ENCODE measurements around the gene KCNQ4.

Gene KCNQ4

DNA sequence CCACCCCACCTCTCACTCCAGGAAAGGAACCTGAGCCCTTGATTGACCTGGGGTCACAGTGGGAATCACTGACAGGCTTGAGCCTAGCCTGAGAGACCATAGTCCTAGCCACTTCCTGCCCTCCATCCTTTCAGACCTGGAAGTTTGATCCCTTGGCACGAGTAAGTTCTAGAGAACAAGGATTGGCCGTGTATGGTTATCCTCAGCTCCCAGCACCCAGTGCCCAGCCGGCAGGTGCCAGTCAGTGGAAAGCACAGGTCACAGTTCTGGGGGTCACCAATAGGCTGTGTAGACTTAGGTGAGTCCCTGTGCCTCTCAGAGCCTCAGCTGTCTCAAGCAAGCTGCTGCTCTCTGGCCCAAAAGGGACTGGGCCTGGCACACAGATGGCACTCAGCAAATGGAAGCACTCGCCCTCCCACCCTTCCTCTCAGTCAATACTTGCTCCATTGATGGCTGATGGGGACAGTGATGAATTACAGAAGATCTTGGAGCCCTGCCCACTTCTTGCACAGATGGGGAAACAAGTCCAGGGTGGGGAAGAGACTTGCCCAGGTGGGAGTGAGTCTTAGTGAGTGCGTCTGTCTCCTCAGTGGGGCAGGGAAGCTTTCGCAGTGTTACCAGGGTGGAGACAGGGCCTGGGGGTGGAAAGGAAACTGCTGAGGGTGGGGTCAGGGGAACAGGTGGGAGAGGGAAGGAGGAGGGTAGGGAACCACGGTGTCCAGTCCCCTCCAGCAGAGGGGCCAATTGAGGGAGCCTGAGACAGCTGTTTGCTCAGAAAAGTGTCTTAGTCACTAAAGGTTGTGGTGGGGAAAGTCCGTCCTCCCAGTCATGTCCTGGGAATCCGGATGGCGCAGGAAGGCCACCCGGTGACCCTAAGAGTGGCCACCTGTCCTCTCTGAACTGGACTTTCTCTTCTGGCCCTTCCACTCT is 2.6 kb upstream of the KCNQ4 start:
- Histone ChIP-seq H4K20me1 (ENCODE audit: control insufficient read depth, insufficient read depth, low read depth, low read length) (no peaks in the 10 kb centered on the region), H3F3A (ENCODE audit: control insufficient read depth, insufficient read depth) (0 out of 2 replicates have a peak, but pooled peaks cover 2% of the 10 kb centered on the region), H3K4me2 (ENCODE audit: low read length) (no peak overlapping the region), H3K9me2 (replicated peaks; ENCODE audit: control insufficient read depth, low read length) (no peaks in the 10 kb centered on the region), H3K79me2 (ENCODE audit: control insufficient read depth, low read length) (no peaks in the 10 kb centered on the region), H3K27ac (ENCODE audit: low read depth, low read length) (no peak overlapping the region), H3K4me3 (ENCODE audit: low read length) (no peak overlapping the region), H3K27me3 (ENCODE audit: control insufficient read depth, low read length) (peaks cover 26% of the 10 kb centered on the region), H3K4me1 (ENCODE audit: control insufficient read depth, low read length) (no peaks in the 10 kb centered on the region), H3K36me3 (ENCODE audit: control insufficient read depth, low read length) (no peaks in the 10 kb centered on the region), H3K9me3 (ENCODE audit: control insufficient read depth, insufficient read depth, low read length) (no peaks in the 10 kb centered on the region)
- TF ChIP-seq, protein P1, sequence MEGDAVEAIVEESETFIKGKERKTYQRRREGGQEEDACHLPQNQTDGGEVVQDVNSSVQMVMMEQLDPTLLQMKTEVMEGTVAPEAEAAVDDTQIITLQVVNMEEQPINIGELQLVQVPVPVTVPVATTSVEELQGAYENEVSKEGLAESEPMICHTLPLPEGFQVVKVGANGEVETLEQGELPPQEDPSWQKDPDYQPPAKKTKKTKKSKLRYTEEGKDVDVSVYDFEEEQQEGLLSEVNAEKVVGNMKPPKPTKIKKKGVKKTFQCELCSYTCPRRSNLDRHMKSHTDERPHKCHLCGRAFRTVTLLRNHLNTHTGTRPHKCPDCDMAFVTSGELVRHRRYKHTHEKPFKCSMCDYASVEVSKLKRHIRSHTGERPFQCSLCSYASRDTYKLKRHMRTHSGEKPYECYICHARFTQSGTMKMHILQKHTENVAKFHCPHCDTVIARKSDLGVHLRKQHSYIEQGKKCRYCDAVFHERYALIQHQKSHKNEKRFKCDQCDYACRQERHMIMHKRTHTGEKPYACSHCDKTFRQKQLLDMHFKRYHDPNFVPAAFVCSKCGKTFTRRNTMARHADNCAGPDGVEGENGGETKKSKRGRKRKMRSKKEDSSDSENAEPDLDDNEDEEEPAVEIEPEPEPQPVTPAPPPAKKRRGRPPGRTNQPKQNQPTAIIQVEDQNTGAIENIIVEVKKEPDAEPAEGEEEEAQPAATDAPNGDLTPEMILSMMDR (IDR thresholded peaks at IDR 0.05; ENCODE audit: low read depth, low read length, poor library complexity, severe bottlenecking), result no peak
- TF ChIP-seq EZH2phosphoT487 (IDR thresholded peaks at IDR 0.05; ENCODE audit: borderline replicate concordance, low read length), result no peak

DNA sequence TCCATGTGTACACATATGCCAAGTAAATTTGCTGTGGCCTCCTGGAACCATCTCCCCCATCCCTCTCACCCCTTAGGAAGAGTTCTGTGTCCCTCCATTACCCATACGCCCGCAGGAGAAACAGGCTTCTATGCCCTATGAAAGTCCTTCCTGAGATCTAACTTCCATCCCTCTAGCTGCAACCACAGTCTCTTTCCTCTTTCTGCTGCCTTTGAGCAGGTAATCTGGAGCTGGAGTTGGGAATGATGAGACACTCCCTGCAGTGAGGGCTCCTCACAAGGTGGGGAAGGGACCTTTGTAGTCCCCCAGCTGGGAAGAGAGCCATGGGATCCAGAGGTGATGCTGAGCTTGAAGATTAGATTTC is 2.0 kb upstream of the KCNQ4 start:
- Histone ChIP-seq H3K27me3 (ENCODE audit: control insufficient read depth, low read length) (peaks cover 26% of the 10 kb centered on the region), H3K9me2 (replicated peaks; ENCODE audit: control insufficient read depth, low read length) (no peaks in the 10 kb centered on the region), H3K79me2 (ENCODE audit: control insufficient read depth, low read length) (no peaks in the 10 kb centered on the region), H3F3A (ENCODE audit: control insufficient read depth, insufficient read depth) (0 out of 2 replicates have a peak, but pooled peaks cover 2% of the 10 kb centered on the region), H3K4me2 (ENCODE audit: low read length) (no peak overlapping the region), H3K36me3 (ENCODE audit: control insufficient read depth, low read length) (no peaks in the 10 kb centered on the region), H4K20me1 (ENCODE audit: control insufficient read depth, insufficient read depth, low read depth, low read length) (no peaks in the 10 kb centered on the region), H3K9me3 (ENCODE audit: control insufficient read depth, insufficient read depth, low read length) (no peaks in the 10 kb centered on the region), H3K4me1 (ENCODE audit: control insufficient read depth, low read length) (no peaks in the 10 kb centered on the region), H3K27ac (ENCODE audit: low read depth, low read length) (no peak overlapping the region), H3K4me3 (ENCODE audit: low read length) (no peak overlapping the region)
- no peak for TF ChIP-seq EZH2phosphoT487 (IDR thresholded peaks at IDR 0.05; ENCODE audit: borderline replicate concordance, low read length)
- TF ChIP-seq, protein P1 (IDR thresholded peaks at IDR 0.05; ENCODE audit: low read depth, low read length, poor library complexity, severe bottlenecking), result no peak

DNA sequence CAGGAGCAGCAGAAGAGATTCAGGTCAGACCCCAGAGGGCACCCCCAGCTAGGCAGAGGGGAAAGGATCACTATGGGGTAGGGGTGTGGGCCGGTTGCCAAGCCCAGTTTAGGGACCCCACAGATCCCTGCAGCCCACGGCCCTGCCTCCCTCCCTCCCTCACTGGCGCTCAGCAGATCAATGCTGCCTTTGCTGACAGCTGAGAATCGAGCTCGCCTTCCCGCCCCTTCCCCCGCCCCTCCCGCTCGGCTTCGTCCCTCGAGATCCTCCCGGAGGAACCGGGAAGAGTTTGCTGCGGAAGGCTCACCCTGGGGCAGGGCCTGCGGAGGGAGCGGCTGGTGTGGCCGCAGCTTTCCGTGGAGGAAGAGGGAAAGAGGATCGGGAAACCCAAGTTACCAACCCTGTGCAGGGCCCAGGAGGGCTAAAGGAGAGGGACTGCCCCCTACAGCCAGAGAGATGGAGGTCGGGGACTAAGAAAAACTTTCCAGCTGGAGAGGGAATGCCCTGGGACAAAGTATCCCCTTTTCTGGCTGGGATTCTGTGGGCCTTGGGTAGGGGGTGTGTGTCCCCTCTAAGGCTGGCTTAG is 1.1 kb upstream of the KCNQ4 start:
- Histone ChIP-seq H3K27ac (ENCODE audit: low read depth, low read length) (no peak overlapping the region), H3K79me2 (ENCODE audit: control insufficient read depth, low read length) (no peaks in the 10 kb centered on the region), H3K4me1 (ENCODE audit: control insufficient read depth, low read length) (no peaks in the 10 kb centered on the region), H3K4me3 (ENCODE audit: low read length) (no peak overlapping the region), H3K4me2 (ENCODE audit: low read length) (no peak overlapping the region), H3K36me3 (ENCODE audit: control insufficient read depth, low read length) (no peaks in the 10 kb centered on the region), H3K9me2 (replicated peaks; ENCODE audit: control insufficient read depth, low read length) (no peaks in the 10 kb centered on the region), H3F3A (ENCODE audit: control insufficient read depth, insufficient read depth) (no peaks in the 10 kb centered on the region), H3K27me3 (ENCODE audit: control insufficient read depth, low read length) (peaks cover 26% of the 10 kb centered on the region), H4K20me1 (ENCODE audit: control insufficient read depth, insufficient read depth, low read depth, low read length) (no peaks in the 10 kb centered on the region), H3K9me3 (ENCODE audit: control insufficient read depth, insufficient read depth, low read length) (no peaks in the 10 kb centered on the region)
- TF ChIP-seq EZH2phosphoT487 (IDR thresholded peaks at IDR 0.05; ENCODE audit: borderline replicate concordance, low read length), result no peak
- TF ChIP-seq, protein P1 (IDR thresholded peaks at IDR 0.05; ENCODE audit: low read depth, low read length, poor library complexity, severe bottlenecking), result no peak

Data from DOHH2 (cell line).